ENCODE data around the gene ATP2A3. TPM values are rescaled to one million over a fixed set of nuclear protein-coding genes. Genes with fewer than 3 reads are reported as not detected.

Gene ATP2A3
- total and polyA plus RNA-seq, 2 experiments from 2014 or later, result 4.2 to 6.9 TPM

GRCh38 chr17:3935825-3936355 lies 28.3 kb downstream of the ATP2A3 start:
- H3K4me1 ChIP-seq (ENCODE audit: low read depth), result no peaks in the 10 kb centered on the region
- no peaks in the 10 kb centered on the region for H3K36me3 ChIP-seq
- H3K27ac ChIP-seq, result no peak overlapping the region
- no peak for TF ChIP-seq CTCF (IDR thresholded peaks at IDR 0.05; ENCODE audit: low read depth, low read length)
- no peak overlapping the region for H3K4me3 ChIP-seq
- no peaks in the 10 kb centered on the region for H3K9me3 ChIP-seq (ENCODE audit: low read depth)
- peak in 1 of 2 donors; percentile 55 for DNase-seq (ENCODE audit: low read depth in 1 of 2, low spot score in 1 of 2)
- no peaks in the 10 kb centered on the region for H3K27me3 ChIP-seq

- no peaks in the 10 kb centered on the region for H3K4me1 ChIP-seq (ENCODE audit: low read depth)
- H3K4me3 ChIP-seq, result no peak overlapping the region
- no peaks in the 10 kb centered on the region for H3K36me3 ChIP-seq
- peak; percentile 88 to 89 for DNase-seq (ENCODE audit: low read depth in 1 of 2, low spot score in 1 of 2)
- no peak overlapping the region for H3K27ac ChIP-seq
- no peaks in the 10 kb centered on the region for H3K9me3 ChIP-seq (ENCODE audit: low read depth)
- TF ChIP-seq CTCF (IDR thresholded peaks at IDR 0.05; ENCODE audit: low read depth, low read length), result peak; percentile 82
- H3K27me3 ChIP-seq, result no peaks in the 10 kb centered on the region
These were observed 29.1 kb downstream of the ATP2A3 start for GRCh38 chr17:3935140-3935542.

GRCh38 chr17:3929764-3930163 lies 34.5 kb downstream of the ATP2A3 start:
- H3K27ac ChIP-seq, result no peak overlapping the region
- no peaks in the 10 kb centered on the region for H3K36me3 ChIP-seq
- H3K27me3 ChIP-seq, result no peaks in the 10 kb centered on the region
- H3K4me3 ChIP-seq, result no peak overlapping the region
- peaks cover 35% of the 10 kb centered on the region for H3K4me1 ChIP-seq (ENCODE audit: low read depth)
- no peak for TF ChIP-seq CTCF (IDR thresholded peaks at IDR 0.05; ENCODE audit: low read depth, low read length)
- no peaks in the 10 kb centered on the region for H3K9me3 ChIP-seq (ENCODE audit: low read depth)
- DNase-seq (ENCODE audit: low read depth in 1 of 2, low spot score in 1 of 2), result no peak

- TF ChIP-seq CTCF (IDR thresholded peaks at IDR 0.05; ENCODE audit: low read depth, low read length), result no peak
- H3K4me3 ChIP-seq, result no peak overlapping the region
- H3K9me3 ChIP-seq (ENCODE audit: low read depth), result no peaks in the 10 kb centered on the region
- H3K36me3 ChIP-seq, result no peaks in the 10 kb centered on the region
- H3K4me1 ChIP-seq (ENCODE audit: low read depth), result peaks cover 37% of the 10 kb centered on the region
- no peak for DNase-seq (ENCODE audit: low read depth in 1 of 2, low spot score in 1 of 2)
- H3K27me3 ChIP-seq, result no peaks in the 10 kb centered on the region
- H3K27ac ChIP-seq, result no peak overlapping the region
These were observed 35.1 kb downstream of the ATP2A3 start for GRCh38 chr17:3929181-3929580.

GRCh38 chr17:3928406-3928805 lies 35.8 kb downstream of the ATP2A3 start:
- H3K27ac ChIP-seq, result peak overlapping the region; percentile 90
- peaks cover 37% of the 10 kb centered on the region for H3K4me1 ChIP-seq (ENCODE audit: low read depth)
- no peak for DNase-seq (ENCODE audit: low read depth in 1 of 2, low spot score in 1 of 2)
- no peak overlapping the region for H3K4me3 ChIP-seq
- no peaks in the 10 kb centered on the region for H3K9me3 ChIP-seq (ENCODE audit: low read depth)
- H3K36me3 ChIP-seq, result no peaks in the 10 kb centered on the region
- no peaks in the 10 kb centered on the region for H3K27me3 ChIP-seq
- no peak for TF ChIP-seq CTCF (IDR thresholded peaks at IDR 0.05; ENCODE audit: low read depth, low read length)
